ENCODE measurements around the gene SDR42E1.

Gene SDR42E1, protein sequence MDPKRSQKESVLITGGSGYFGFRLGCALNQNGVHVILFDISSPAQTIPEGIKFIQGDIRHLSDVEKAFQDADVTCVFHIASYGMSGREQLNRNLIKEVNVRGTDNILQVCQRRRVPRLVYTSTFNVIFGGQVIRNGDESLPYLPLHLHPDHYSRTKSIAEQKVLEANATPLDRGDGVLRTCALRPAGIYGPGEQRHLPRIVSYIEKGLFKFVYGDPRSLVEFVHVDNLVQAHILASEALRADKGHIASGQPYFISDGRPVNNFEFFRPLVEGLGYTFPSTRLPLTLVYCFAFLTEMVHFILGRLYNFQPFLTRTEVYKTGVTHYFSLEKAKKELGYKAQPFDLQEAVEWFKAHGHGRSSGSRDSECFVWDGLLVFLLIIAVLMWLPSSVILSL

DNA sequence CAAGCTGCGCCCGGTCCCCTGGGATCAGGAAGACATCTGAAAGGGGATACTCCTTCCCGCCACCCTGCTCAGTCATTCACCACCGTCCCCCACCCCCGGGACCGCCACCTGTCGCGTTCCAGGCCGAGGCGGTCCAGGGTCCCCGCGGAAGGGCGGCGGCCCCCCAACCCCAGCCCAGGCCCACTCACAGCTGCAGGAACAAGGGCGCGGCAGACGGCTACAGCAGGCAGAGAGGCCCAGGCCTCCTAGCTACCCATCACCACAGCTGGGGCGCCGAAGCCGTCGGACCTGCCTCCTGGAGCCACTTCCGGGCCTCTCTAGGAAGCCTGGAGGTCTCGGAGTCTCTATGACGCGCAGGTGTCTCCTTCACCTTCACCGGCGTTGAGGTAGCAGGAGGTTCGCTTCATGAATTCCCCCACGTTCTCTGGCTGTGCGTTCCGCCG, at the start of gene SDR42E1:
TSS of gene SDR42E1 (minus strand) at position 272 of the 443 bp plus-strand sequence. CDS start 10,612 bp downstream, outside the sequence.
- TF ChIP-seq, protein P1, sequence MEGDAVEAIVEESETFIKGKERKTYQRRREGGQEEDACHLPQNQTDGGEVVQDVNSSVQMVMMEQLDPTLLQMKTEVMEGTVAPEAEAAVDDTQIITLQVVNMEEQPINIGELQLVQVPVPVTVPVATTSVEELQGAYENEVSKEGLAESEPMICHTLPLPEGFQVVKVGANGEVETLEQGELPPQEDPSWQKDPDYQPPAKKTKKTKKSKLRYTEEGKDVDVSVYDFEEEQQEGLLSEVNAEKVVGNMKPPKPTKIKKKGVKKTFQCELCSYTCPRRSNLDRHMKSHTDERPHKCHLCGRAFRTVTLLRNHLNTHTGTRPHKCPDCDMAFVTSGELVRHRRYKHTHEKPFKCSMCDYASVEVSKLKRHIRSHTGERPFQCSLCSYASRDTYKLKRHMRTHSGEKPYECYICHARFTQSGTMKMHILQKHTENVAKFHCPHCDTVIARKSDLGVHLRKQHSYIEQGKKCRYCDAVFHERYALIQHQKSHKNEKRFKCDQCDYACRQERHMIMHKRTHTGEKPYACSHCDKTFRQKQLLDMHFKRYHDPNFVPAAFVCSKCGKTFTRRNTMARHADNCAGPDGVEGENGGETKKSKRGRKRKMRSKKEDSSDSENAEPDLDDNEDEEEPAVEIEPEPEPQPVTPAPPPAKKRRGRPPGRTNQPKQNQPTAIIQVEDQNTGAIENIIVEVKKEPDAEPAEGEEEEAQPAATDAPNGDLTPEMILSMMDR (conservative IDR thresholded peaks at IDR 0.05; ENCODE audit: low read length) = no peak
- H3K4me3 ChIP-seq (ENCODE audit: low read length) = no peak within 1 kb of the TSS
- DNase-seq (ENCODE audit: low read depth) = no peak

DNA sequence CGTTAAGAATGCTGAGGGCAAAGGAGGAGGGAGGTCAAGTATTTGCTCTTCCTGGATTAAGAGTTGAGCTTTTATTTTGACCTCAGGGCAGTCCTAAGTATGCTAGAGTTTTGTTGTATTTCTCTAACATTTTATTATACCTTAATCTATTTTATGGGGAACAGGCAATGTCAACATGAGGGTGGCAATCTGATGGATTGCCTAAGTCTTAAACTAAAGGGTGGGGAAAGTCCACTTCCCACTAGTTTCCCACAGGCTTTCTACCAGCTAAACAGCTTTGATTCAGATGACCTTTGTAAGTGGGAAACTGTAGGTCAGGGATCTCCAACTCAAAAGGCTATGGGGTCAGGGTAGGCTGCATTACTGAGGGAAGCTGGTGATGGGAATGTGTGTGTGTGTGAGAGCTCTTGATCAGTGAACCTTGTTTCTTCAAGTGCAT, 48.7 kb upstream of the SDR42E1 start:
- no peak for DNase-seq (ENCODE audit: low read depth)
- TF ChIP-seq, protein P1 (conservative IDR thresholded peaks at IDR 0.05; ENCODE audit: low read length) = no peak

DNA sequence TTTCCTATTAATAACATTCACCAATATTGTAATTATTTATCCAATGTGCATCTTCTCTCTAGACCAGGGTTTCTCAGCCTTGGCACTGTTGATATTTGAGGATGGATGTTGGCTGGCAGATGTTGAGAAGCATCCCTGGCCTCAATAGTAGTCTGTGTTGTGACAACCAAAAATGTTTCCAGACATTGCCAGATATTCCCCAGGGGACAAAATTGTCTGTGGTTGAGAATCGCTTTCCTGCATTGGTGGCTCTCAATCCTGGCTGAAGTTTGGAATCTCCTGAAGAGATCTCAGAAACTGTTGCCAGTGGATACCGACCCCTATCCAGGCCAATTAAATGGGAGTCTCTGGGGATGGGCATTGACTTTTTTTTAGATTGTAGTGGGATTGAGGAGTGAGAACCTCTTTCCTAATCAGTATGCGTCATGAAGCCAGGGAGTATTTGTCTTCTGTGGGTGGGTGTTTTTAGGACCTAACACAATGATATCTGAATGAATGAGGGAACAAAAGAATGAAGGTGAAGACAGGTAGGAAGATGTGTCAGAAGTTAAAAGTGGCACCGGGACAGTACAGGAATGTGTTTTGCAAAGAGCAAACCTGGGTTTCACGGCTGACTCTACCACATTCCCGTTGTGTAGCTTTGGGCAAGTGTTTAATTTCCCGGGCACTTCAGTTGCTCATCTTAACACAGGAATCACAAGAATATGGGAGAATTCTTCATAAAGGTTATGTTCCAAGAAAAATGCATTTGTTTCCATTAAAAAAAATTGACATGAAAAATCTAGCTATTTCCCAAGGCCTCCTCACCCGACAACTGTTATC, 48.1 kb upstream of the SDR42E1 start:
- peak; percentile 72 for DNase-seq (ENCODE audit: low read depth)
- TF ChIP-seq, protein P1 (conservative IDR thresholded peaks at IDR 0.05; ENCODE audit: low read length) = no peak
- H3K4me3 ChIP-seq (ENCODE audit: low read length) = no peak overlapping the region

More for the DNA sequence above, 48.7 kb upstream of the SDR42E1 start:
- H3K4me3 ChIP-seq (ENCODE audit: low read length) = no peak overlapping the region

DNA sequence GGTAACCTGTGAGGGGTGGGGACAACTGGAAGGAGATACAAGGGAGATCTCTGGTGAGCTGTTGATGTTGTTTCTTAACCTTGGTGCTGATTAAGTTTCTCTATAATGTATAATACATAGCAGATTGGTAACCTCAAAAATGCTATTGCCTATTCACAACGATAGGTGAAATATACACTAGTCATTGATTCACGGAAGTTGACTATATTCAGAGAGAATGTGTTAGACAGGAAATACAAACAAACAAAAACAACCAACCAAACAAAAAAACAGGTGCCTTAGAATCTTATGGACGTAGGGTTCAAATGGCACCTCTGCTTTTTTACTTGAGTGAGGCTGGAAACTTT, 45.3 kb upstream of the SDR42E1 start:
- no peak for DNase-seq (ENCODE audit: low read depth)
- TF ChIP-seq, protein P1 (conservative IDR thresholded peaks at IDR 0.05; ENCODE audit: low read length) = no peak
- no peak overlapping the region for H3K4me3 ChIP-seq (ENCODE audit: low read length)

DNA sequence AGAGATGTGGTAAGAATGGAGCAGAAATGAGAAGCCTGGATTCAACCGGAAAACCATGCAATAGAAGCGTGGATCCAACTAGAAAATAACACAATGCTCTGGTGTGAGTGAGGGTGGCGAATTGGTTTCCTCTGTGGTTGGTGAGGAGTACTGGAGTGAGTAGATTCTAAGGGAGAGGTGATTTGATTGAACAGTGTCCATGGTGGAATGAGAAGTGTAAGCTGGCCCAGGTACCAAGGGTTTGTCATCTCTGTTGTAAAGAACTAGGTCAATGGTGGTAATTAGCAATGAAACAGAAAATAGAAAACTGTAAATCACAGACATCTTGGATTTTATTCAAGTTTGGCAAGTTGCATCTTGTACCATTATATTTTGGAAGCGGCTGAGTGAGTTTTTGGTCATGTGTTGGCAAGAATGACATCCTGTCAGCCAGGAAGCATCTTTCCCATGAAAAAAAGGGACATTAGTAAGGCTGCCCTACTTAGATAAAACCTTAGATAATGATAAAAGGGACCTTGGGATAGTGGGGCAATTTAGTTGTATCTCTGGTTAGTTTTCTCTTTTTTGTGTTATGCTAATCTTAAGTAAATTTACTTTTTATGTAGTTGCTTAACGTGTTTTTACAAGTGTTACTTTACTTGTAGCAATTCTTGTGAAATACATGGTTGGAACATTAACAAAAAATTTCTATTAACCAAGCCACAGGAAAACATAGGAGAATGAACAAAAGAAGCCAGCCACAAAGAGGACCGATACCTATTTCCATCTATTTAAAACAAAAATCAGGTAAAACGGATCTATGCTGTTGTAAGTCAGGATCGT, 44.7 kb upstream of the SDR42E1 start:
- DNase-seq (ENCODE audit: low read depth) = peak; percentile 50
- no peak overlapping the region for H3K4me3 ChIP-seq (ENCODE audit: low read length)
- TF ChIP-seq, protein P1 (conservative IDR thresholded peaks at IDR 0.05; ENCODE audit: low read length) = no peak

DNA sequence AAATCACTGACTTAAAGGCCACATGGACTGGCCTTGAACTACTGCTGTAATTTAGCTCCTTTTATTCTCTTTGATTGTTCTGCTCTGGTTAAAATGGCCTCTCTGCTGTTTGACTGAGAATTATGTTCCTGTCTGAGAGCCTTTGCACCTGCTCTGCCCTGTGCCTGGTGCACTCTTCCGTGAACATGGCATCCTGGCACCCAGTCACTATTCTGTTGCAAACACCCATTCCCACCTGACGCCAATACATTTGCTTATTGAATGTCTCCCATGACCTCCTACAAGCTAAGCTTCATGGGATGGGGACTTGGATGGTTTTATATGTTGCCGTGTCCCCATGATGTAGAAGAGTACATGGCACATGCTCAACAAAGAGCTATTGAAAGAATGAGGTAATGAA, 43.8 kb upstream of the SDR42E1 start:
- no peak overlapping the region for H3K4me3 ChIP-seq (ENCODE audit: low read length)
- no peak for DNase-seq (ENCODE audit: low read depth)
- TF ChIP-seq, protein P1 (conservative IDR thresholded peaks at IDR 0.05; ENCODE audit: low read length) = no peak
